HCEC 1CT (cell line): ENCODE data around the gene ATP4B.
"Not testable (repeated sequence)": the region's sequence is repeated elsewhere in the genome, so short reads cannot be mapped to it uniquely, and the experiment has no call there.

Source experiments
- DNase-seq: peaks from one replicate; pipeline ENCODE4 v3.0.0-alpha.2; 2017

The ATP4B gene

GRCh38 chr13:113638806-113639205 lies 19.2 kb downstream of the ATP4B start:
- no peak for DNase-seq

- DNase-seq = no peak
Measured at GRCh38 chr13:113638173-113638746, 19.7 kb downstream of the ATP4B start.

GRCh38 chr13:113637262-113638160 lies 20.5 kb downstream of the ATP4B start:
- DNase-seq = no peak

- no peak for DNase-seq
Measured at GRCh38 chr13:113636266-113636963, 21.6 kb downstream of the ATP4B start.

- no peak for DNase-seq
Measured at GRCh38 chr13:113635709-113636108, 22.3 kb downstream of the ATP4B start.

GRCh38 chr13:113635048-113635420 lies 23.0 kb downstream of the ATP4B start:
- no peak for DNase-seq

- no peak for DNase-seq
Measured at GRCh38 chr13:113634279-113635047, 23.5 kb downstream of the ATP4B start.

- no peak for DNase-seq
Measured at GRCh38 chr13:113633485-113633873, 24.5 kb downstream of the ATP4B start.

GRCh38 chr13:113632706-113633484 lies 25.1 kb downstream of the ATP4B start:
- DNase-seq = no peak

GRCh38 chr13:113631341-113632095 lies 26.5 kb downstream of the ATP4B start:
- no peak for DNase-seq

GRCh38 chr13:113630804-113631203 lies 27.2 kb downstream of the ATP4B start:
- no peak for DNase-seq

- DNase-seq = no peak
Measured at GRCh38 chr13:113630296-113630695, 27.7 kb downstream of the ATP4B start.

GRCh38 chr13:113629866-113630265 lies 28.1 kb downstream of the ATP4B start:
- no peak for DNase-seq

GRCh38 chr13:113628291-113629270 lies 29.4 kb downstream of the ATP4B start:
- DNase-seq = no peak

GRCh38 chr13:113627136-113627535 lies 30.9 kb downstream of the ATP4B start:
- no peak for DNase-seq

- peak; percentile 12 for DNase-seq
Measured at GRCh38 chr13:113625965-113626721, 31.9 kb downstream of the ATP4B start.

- DNase-seq = not testable (repeated sequence)
Measured at GRCh38 chr13:113624640-113625304, 33.2 kb downstream of the ATP4B start.

GRCh38 chr13:113624235-113624587 lies 33.8 kb downstream of the ATP4B start:
- no peak for DNase-seq
